GM18870 (cell line): ENCODE measurements around the gene PATE4.
A peak's percentile ranks its signal among the peaks of the same experiment; 100 is the strongest.

ENCODE experiments used
- ATAC-seq: cut with Tn5 transposase; IDR thresholded peaks from one replicate; pipeline ENCODE4 v1.9.1; 2021; ENCODE audit warnings: moderate library complexity; ENCODE audit not compliant: unreplicated experiment

PATE4 gene

GRCh38 chr11:125887373-125888324 lies 54.5 kb downstream of the PATE4 start, which contains the start of gene HYLS1:
Gene HYLS1, plus strand, starts transcription at chr11:125887668. Its CDS starts 11,701 bp downstream, at chr11:125899369.
- peak; percentile 88 for ATAC-seq
